Measurements from ENCODE around the gene CES2. TPM values are rescaled to one million over a fixed set of nuclear protein-coding genes. Genes with fewer than 3 reads are reported as not detected.

CES2 gene
- polyA plus RNA-seq, 1 of the 3 experiments (the other 2 are of a cell fraction): 33.1 TPM

- no peak for TF ChIP-seq NFIC (IDR thresholded peaks at IDR 0.05; ENCODE audit: borderline replicate concordance)
- no peak for TF ChIP-seq CTCF (IDR thresholded peaks at IDR 0.05)
- no peak for TF ChIP-seq TAF1 (IDR thresholded peaks at IDR 0.05; ENCODE audit: borderline replicate concordance, low read depth, low read length)
- no peak for TF ChIP-seq MAX (IDR thresholded peaks at IDR 0.05; ENCODE audit: low read depth)
- TF ChIP-seq ELF1 (IDR thresholded peaks at IDR 0.05): no peak
Observed at GRCh38 chr16:66913711-66914110, 21.6 kb upstream of the CES2 start (continued).

DNA sequence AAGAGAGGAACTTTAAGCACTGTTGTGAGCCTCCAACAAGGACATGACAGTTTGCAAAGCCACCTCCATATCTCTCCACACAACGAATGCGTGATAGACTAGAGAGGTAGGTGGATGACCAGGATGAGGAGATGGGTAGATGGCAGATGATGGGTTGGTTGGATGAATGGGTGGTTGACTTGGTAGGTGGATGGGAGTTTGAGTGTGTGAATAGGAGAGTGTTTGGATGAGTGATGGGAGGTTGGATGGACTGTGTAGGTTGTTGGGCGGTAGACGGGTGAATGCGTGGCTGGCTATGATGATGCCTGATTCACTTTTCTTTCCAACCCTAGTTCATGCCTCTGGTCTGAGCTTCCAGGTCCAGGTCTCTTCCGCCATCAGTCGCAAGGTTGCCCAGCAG, 20.8 kb upstream of the CES2 start:
- Histone ChIP-seq H3K4me2 (no peak overlapping the region), H3F3A (replicated peaks; ENCODE audit: insufficient read depth) (no peaks in the 10 kb centered on the region), H3K4me1 (ENCODE audit: control insufficient read depth in 1 of 2, insufficient read depth in 2 of 2, low read depth in 1 of 2, low read length in 1 of 2) (no peaks in the 10 kb centered on the region), H3K79me2 (ENCODE audit: insufficient read depth) (no peaks in the 10 kb centered on the region), H3K27me3 (ENCODE audit: insufficient read depth) (no peaks in the 10 kb centered on the region), H3K9me3 (no peaks in the 10 kb centered on the region), H4K20me1 (ENCODE audit: insufficient read depth) (no peaks in the 10 kb centered on the region), H2AFZ (ENCODE audit: low read depth) (no peak overlapping the region), H3K9me2 (no peaks in the 10 kb centered on the region), H3K9ac (no peak overlapping the region), H3K4me3 (ENCODE audit: low read depth in 2 of 2, low read length in 1 of 2) (no peak overlapping the region), H3K36me3 (replicated peaks in 1 of 2; ENCODE audit: control insufficient read depth in 1 of 2, insufficient read depth in 2 of 2, low read length in 1 of 2) (no peaks in the 10 kb centered on the region), H3K27ac (ENCODE audit: low read depth in 2 of 2, low read length in 1 of 2) (no peak overlapping the region)
- ChIA-PET POLR2A (no interaction called here), CTCF (interaction anchor here (1.0 to 1.2 kb wide), 2 partner anchors 14 to 19 kb away, joined by 4 to 6 read pairs; no protein-coding TSS in a partner anchor)
- DNase-seq: no peak
- WGBS (ENCODE audit: low lambda C conversion rate): 89% methylated on average over 7 of the region's 7 CpGs
- TF ChIP-seq FOXM1 (IDR thresholded peaks at IDR 0.05; ENCODE audit: low read depth): no peak
- no peak for TF ChIP-seq MEF2A (IDR thresholded peaks at IDR 0.05; ENCODE audit: borderline replicate concordance, low read depth)
- TF ChIP-seq TEAD4 (IDR thresholded peaks at IDR 0.05; ENCODE audit: borderline replicate concordance, insufficient read depth): no peak

DNA sequence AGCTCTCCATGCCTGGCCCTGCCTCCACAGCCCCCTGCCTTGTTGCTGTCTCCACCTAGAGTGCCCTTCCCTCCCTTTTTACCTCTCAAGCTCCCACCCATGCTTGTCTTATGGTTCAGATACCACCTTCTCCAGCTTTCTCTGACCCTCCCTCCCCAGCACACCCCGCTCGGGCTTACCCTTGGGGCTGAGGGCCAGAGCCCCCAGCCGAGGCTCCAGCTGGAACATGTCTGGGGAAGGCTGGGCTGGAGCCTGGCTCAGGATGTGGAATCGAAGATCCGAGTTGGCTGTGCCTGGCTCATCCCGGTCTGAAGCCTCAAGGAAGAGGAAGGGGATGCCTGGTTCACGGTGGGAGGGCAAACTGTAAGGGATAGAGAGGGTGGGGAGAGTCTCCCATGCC, 20.3 kb upstream of the CES2 start:
- Histone ChIP-seq H4K20me1 (ENCODE audit: insufficient read depth) (no peaks in the 10 kb centered on the region), H3K36me3 (replicated peaks in 1 of 2; ENCODE audit: control insufficient read depth in 1 of 2, insufficient read depth in 2 of 2, low read length in 1 of 2) (no peaks in the 10 kb centered on the region), H3K4me2 (no peak overlapping the region), H3F3A (replicated peaks; ENCODE audit: insufficient read depth) (no peaks in the 10 kb centered on the region), H3K9ac (no peak overlapping the region), H3K79me2 (ENCODE audit: insufficient read depth) (no peaks in the 10 kb centered on the region), H3K4me3 (ENCODE audit: low read depth in 2 of 2, low read length in 1 of 2) (no peak overlapping the region), H3K4me1 (ENCODE audit: control insufficient read depth in 1 of 2, insufficient read depth in 2 of 2, low read depth in 1 of 2, low read length in 1 of 2) (no peaks in the 10 kb centered on the region; a peak in 1 of 4 replicates), H2AFZ (ENCODE audit: low read depth) (no peak overlapping the region), H3K9me2 (no peaks in the 10 kb centered on the region), H3K9me3 (no peaks in the 10 kb centered on the region), H3K27ac (ENCODE audit: low read depth in 2 of 2, low read length in 1 of 2) (no peak overlapping the region), H3K27me3 (ENCODE audit: insufficient read depth) (no peaks in the 10 kb centered on the region)
- ChIA-PET POLR2A (no interaction called here), CTCF (interaction anchor here (1.0 to 1.2 kb wide), 2 partner anchors 13 to 20 kb away, joined by 4 to 6 read pairs; no protein-coding TSS in a partner anchor)
- DNase-seq: no peak
- 31% methylated on average over 7 of the region's 7 CpGs for WGBS (ENCODE audit: low lambda C conversion rate)
- no peak for TF ChIP-seq MXI1 (IDR thresholded peaks at IDR 0.05; ENCODE audit: low read depth, low read length)
- no peak for TF ChIP-seq CHD2 (IDR thresholded peaks at IDR 0.05; ENCODE audit: low read length, partially characterized antibody)
- TF ChIP-seq YY1 (IDR thresholded peaks at IDR 0.05; ENCODE audit: low read depth): no peak
- TF ChIP-seq GABPA (IDR thresholded peaks at IDR 0.05; ENCODE audit: low read depth): no peak
- TF ChIP-seq ZBTB33 (IDR thresholded peaks at IDR 0.05; ENCODE audit: borderline replicate concordance, low read depth): no peak

Measured in SK-N-SH (cell line).